Fibroblast of lung (primary cell): ENCODE measurements around the gene HSH2D.

Source experiments
- CTCF ChIP-seq, 2 donors: IDR thresholded peaks in 1 of 2; conservative IDR thresholded peaks in 1 of 2; 1 replicate in 1 of 2; 2 replicates in 1 of 2; pipeline ENCODE4 v1.5.1; 2011 to 2012; ENCODE audit warnings: low read length in 2 of 2, control low read depth in 1 of 2, inconsistent platforms in 1 of 2, low read depth in 1 of 2, mild to moderate bottlenecking in 1 of 2
- EZH2 ChIP-seq: IDR thresholded peaks from 2 replicates; pipeline ENCODE4 v1.5.1; 2012; ENCODE audit warnings: low read length, control low read depth, mild to moderate bottlenecking; ENCODE audit errors: missing control alignments

- TF ChIP-seq CTCF (conservative IDR thresholded peaks at IDR 0.05 in 1 of 2, IDR thresholded peaks at IDR 0.05 in 1 of 2; ENCODE audit: low read depth in 1 of 2, low read length in 2 of 2) (no peak), EZH2 (no peak)
Observed at GRCh38 chr19:16175954-16176353, 32.5 kb downstream of the HSH2D start.
